GM03348 (cell line): ENCODE results near the gene MTHFD2L.
A peak's percentile ranks its signal among the peaks of the same experiment; 100 is the strongest.

Experiments
- DNase-seq: peaks from one replicate; pipeline ENCODE4 v3.0.0; 2012; ENCODE audit warnings: low spot score

Gene MTHFD2L

GRCh38 chr4:74252933-74253332, 95.0 kb downstream of the MTHFD2L start:
- DNase-seq = no peak

GRCh38 chr4:74254386-74254785, 96.5 kb downstream of the MTHFD2L start:
- DNase-seq = no peak

GRCh38 chr4:74255096-74255495, 97.2 kb downstream of the MTHFD2L start:
- DNase-seq = no peak

GRCh38 chr4:74258963-74259362, 101.0 kb downstream of the MTHFD2L start:
- DNase-seq = no peak

GRCh38 chr4:74260036-74260435, 102.1 kb downstream of the MTHFD2L start:
- no peak for DNase-seq

- DNase-seq = no peak
Observed at GRCh38 chr4:74262522-74262921, 104.6 kb downstream of the MTHFD2L start.

- DNase-seq = no peak
Observed at GRCh38 chr4:74263551-74263950, 105.6 kb downstream of the MTHFD2L start.

GRCh38 chr4:74266081-74266480, 108.2 kb downstream of the MTHFD2L start:
- DNase-seq = no peak

GRCh38 chr4:74267998-74268606, 110.2 kb downstream of the MTHFD2L start:
- peak; percentile 57 for DNase-seq

- DNase-seq = no peak
Observed at GRCh38 chr4:74268643-74269042, 110.7 kb downstream of the MTHFD2L start.

- DNase-seq = no peak
Observed at GRCh38 chr4:74278490-74278889, 120.6 kb downstream of the MTHFD2L start.

GRCh38 chr4:74279716-74280115, 121.8 kb downstream of the MTHFD2L start:
- DNase-seq = no peak

GRCh38 chr4:74282926-74283325, 125.0 kb downstream of the MTHFD2L start:
- DNase-seq = no peak

GRCh38 chr4:74283614-74284013, 125.7 kb downstream of the MTHFD2L start:
- peak; percentile 18 for DNase-seq

- peak; percentile 12 for DNase-seq
Observed at GRCh38 chr4:74284053-74284452, 126.1 kb downstream of the MTHFD2L start.

- DNase-seq = no peak
Observed at GRCh38 chr4:74287164-74287563, 129.2 kb downstream of the MTHFD2L start.

- DNase-seq = no peak
Observed at GRCh38 chr4:74287791-74288190, 129.9 kb downstream of the MTHFD2L start.

- no peak for DNase-seq
Observed at GRCh38 chr4:74291471-74291870, 133.6 kb downstream of the MTHFD2L start.

- no peak for DNase-seq
Observed at GRCh38 chr4:74292111-74292870, 134.4 kb downstream of the MTHFD2L start.

- DNase-seq = no peak
Observed at GRCh38 chr4:74293558-74293957, 135.6 kb downstream of the MTHFD2L start.

GRCh38 chr4:74294681-74295080, 136.8 kb downstream of the MTHFD2L start:
- no peak for DNase-seq

- no peak for DNase-seq
Observed at GRCh38 chr4:74297539-74297938, 139.6 kb downstream of the MTHFD2L start.

- DNase-seq = no peak
Observed at GRCh38 chr4:74304095-74304625, 146.2 kb downstream of the MTHFD2L start.

- no peak for DNase-seq
Observed at GRCh38 chr4:74305000-74305399, 147.1 kb downstream of the MTHFD2L start.
